Naive thymus-derived CD8-positive, alpha-beta T cell (primary cell): ENCODE measurements around the gene PTPN4. TPM values are rescaled to one million over a fixed set of nuclear protein-coding genes. Genes with fewer than 3 reads are reported as not detected.
"Not testable (repeated sequence)": the region's sequence is repeated elsewhere in the genome, so short reads cannot be mapped to it uniquely, and the experiment has no call there.

Experiments
- ATAC-seq, 2 donors: fragments of 150-1000 bp; cut with Tn5 transposase in 1 of 2; sonication (Bioruptor Pico), chemical (Tn5 transposase) in 1 of 2; 1 replicate in 1 of 2; 2 replicates in 1 of 2; pipeline ENCODE4 v1.10.0; 2021; ENCODE audit warnings: mild to moderate bottlenecking in 2 of 2, moderate library complexity in 2 of 2
- POLR2A ChIA-PET: fragments of 350-600 bp; sonication (Branson Sonifier 250); formaldehyde crosslinking; loops from one replicate; lab custom pipeline; 2021; ENCODE audit warnings: antibody characterized with exemption; lab: Charles Lee
- DNase-seq, 10 donors: peaks; one replicate each; pipeline versions ENCODE4 v3.0.0 to v3.0.0-alpha.2; 2020 to 2022
- H3K27ac Mint-ChIP-seq, 10 donors: one replicate each; pipeline ENCODE4 v1.8.0; 2020 to 2022; ENCODE audit warnings: mild to moderate bottlenecking in 10 of 10, mixed read lengths in 10 of 10, moderate library complexity in 4 of 10, inconsistent platforms in 1 of 10
- H3K27me3 Mint-ChIP-seq, 5 donors: one replicate each; pipeline ENCODE4 v1.8.0; 2021 to 2022; ENCODE audit warnings: mixed read lengths in 5 of 5
- H3K36me3 Mint-ChIP-seq, 3 donors: one replicate each; pipeline ENCODE4 v1.8.0; 2020 to 2022; ENCODE audit warnings: mixed read lengths in 3 of 3, mild to moderate bottlenecking in 2 of 3, inconsistent platforms in 1 of 3
- H3K4me1 Mint-ChIP-seq, 4 donors: one replicate each; pipeline ENCODE4 v1.8.0; 2021 to 2022; ENCODE audit warnings: mixed read lengths in 4 of 4
- H3K4me3 Mint-ChIP-seq, 10 donors: one replicate each; pipeline ENCODE4 v1.8.0; 2020 to 2022; ENCODE audit warnings: mild to moderate bottlenecking in 10 of 10, mixed read lengths in 10 of 10, moderate library complexity in 6 of 10, inconsistent platforms in 1 of 10
- H3K9me3 Mint-ChIP-seq, 9 donors: one replicate each; pipeline ENCODE4 v1.8.0; 2020 to 2022; ENCODE audit warnings: mixed read lengths in 9 of 9, mild to moderate bottlenecking in 3 of 9, inconsistent platforms in 1 of 9, moderate library complexity in 1 of 9
- polyA plus RNA-seq, 3 donors: library from polyadenylated mRNA; unstranded; fragments of 300-500 nt; fragmentation: Illumina TruSeq; gene quantifications; one replicate each; pipeline ENCODE4 v1.2.3, GENCODE V29; 2021
- total RNA-seq, 8 experiments: library from RNA in 2 of 8; stranded (reverse) in 2 of 8; gene quantifications; one replicate each; pipeline ENCODE4 v1.2.3 and lab custom pipeline; 2021 to 2026

Gene PTPN4
- total and polyA plus RNA-seq, 5 experiments from 2014 or later: 79.4 to 124 (median 111) TPM

GRCh38 chr2:120016800-120017199 lies 257.1 kb downstream of the PTPN4 start:
- Mint-ChIP-seq H3K27me3 (peaks cover 0 to 1% (median 0%) of the 10 kb centered on the region in 5 donors), H3K4me1 (peaks cover 23 to 35% (median 29%) of the 10 kb centered on the region in 4 donors), H3K36me3 (peaks cover 4 to 18% (median 11%) of the 10 kb centered on the region in 3 donors), H3K27ac (no peak overlapping the region), H3K4me3 (no peak overlapping the region), H3K9me3 (peaks cover 0 to 3% (median 0%) of the 10 kb centered on the region in 9 donors)
- ATAC-seq: no peak
- no peak for DNase-seq
- POLR2A ChIA-PET: no interaction called here

GRCh38 chr2:120017201-120017600 lies 257.5 kb downstream of the PTPN4 start:
- no peak for DNase-seq
- Mint-ChIP-seq H3K9me3 (peaks cover 0 to 3% (median 0%) of the 10 kb centered on the region in 9 donors), H3K36me3 (peaks cover 4 to 18% (median 11%) of the 10 kb centered on the region in 3 donors), H3K27me3 (peaks cover 0 to 1% (median 0%) of the 10 kb centered on the region in 5 donors), H3K4me1 (peaks cover 21 to 31% (median 27%) of the 10 kb centered on the region in 4 donors), H3K27ac (no peak overlapping the region), H3K4me3 (no peak overlapping the region)
- no peak for ATAC-seq
- POLR2A ChIA-PET: no interaction called here

GRCh38 chr2:120018549-120018948 lies 258.8 kb downstream of the PTPN4 start:
- Mint-ChIP-seq H3K27ac (no peak overlapping the region), H3K36me3 (peaks cover 4 to 29% (median 20%) of the 10 kb centered on the region in 3 donors), H3K9me3 (peaks cover 0 to 6% (median 3%) of the 10 kb centered on the region in 9 donors), H3K4me1 (peaks cover 17 to 28% (median 22%) of the 10 kb centered on the region in 4 donors), H3K4me3 (no peak overlapping the region), H3K27me3 (no peaks in the 10 kb centered on the region)
- ATAC-seq (no peak), DNase-seq (no peak)
- POLR2A ChIA-PET: no interaction called here

GRCh38 chr2:120020554-120020953 lies 260.8 kb downstream of the PTPN4 start:
- no peak for ATAC-seq
- peak overlapping the region in 1 of 10 donors; percentile 3 for H3K27ac Mint-ChIP-seq
- H3K4me1 Mint-ChIP-seq: peaks cover 5 to 14% (median 12%) of the 10 kb centered on the region in 4 donors
- POLR2A ChIA-PET: no interaction called here
- H3K9me3 Mint-ChIP-seq: peaks cover 0 to 24% (median 11%) of the 10 kb centered on the region in 9 donors
- H3K27me3 Mint-ChIP-seq: no peaks in the 10 kb centered on the region
- peaks cover 13 to 46% (median 37%) of the 10 kb centered on the region in 3 donors for H3K36me3 Mint-ChIP-seq
- H3K4me3 Mint-ChIP-seq: no peak overlapping the region
- DNase-seq: no peak

GRCh38 chr2:120022505-120022904 lies 262.8 kb downstream of the PTPN4 start:
- Mint-ChIP-seq H3K36me3 (peaks cover 16 to 57% (median 49%) of the 10 kb centered on the region in 3 donors), H3K9me3 (peaks cover 0 to 24% (median 16%) of the 10 kb centered on the region in 9 donors)
- not testable (repeated sequence) for DNase-seq, H3K4me3 Mint-ChIP-seq, H3K4me1 Mint-ChIP-seq, H3K27me3 Mint-ChIP-seq, H3K27ac Mint-ChIP-seq, ATAC-seq
- POLR2A ChIA-PET: interaction anchor here (0.6 kb wide), 1 partner anchor 43 kb away, joined by 5 read pairs; no protein-coding TSS in a partner anchor

- POLR2A ChIA-PET: no interaction called here
Observed at GRCh38 chr2:120026890-120027289, 267.2 kb downstream of the PTPN4 start.

GRCh38 chr2:120028795-120029194 lies 269.1 kb downstream of the PTPN4 start:
- ATAC-seq: no peak

More at GRCh38 chr2:120026890-120027289, 267.2 kb downstream of the PTPN4 start:
- ATAC-seq: no peak
- peaks cover 0 to 24% (median 16%) of the 10 kb centered on the region in 9 donors for H3K9me3 Mint-ChIP-seq
- no peak overlapping the region for H3K27ac Mint-ChIP-seq
- peaks cover 0 to 12% (median 7%) of the 10 kb centered on the region in 4 donors for H3K4me1 Mint-ChIP-seq
- H3K27me3 Mint-ChIP-seq: no peaks in the 10 kb centered on the region
- peaks cover 13 to 48% (median 44%) of the 10 kb centered on the region in 3 donors for H3K36me3 Mint-ChIP-seq
- no peak for DNase-seq
- no peak overlapping the region for H3K4me3 Mint-ChIP-seq

GRCh38 chr2:120029672-120030640 lies 270.2 kb downstream of the PTPN4 start:
- no peak for DNase-seq
- Mint-ChIP-seq H3K4me1 (peaks cover 0 to 13% (median 7%) of the 10 kb centered on the region in 4 donors), H3K9me3 (peaks cover 0 to 10% (median 4%) of the 10 kb centered on the region in 9 donors), H3K36me3 (peaks cover 10 to 26% (median 20%) of the 10 kb centered on the region in 3 donors), H3K4me3 (no peak overlapping the region), H3K27me3 (no peaks in the 10 kb centered on the region), H3K27ac (no peak overlapping the region)
- POLR2A ChIA-PET: no interaction called here
- no peak for ATAC-seq

More at GRCh38 chr2:120028795-120029194, 269.1 kb downstream of the PTPN4 start:
- Mint-ChIP-seq H3K4me1 (peaks cover under 1 to 12% (median 6%) of the 10 kb centered on the region in 4 donors), H3K27me3 (no peaks in the 10 kb centered on the region), H3K4me3 (no peak overlapping the region), H3K36me3 (peaks cover 13 to 37% (median 32%) of the 10 kb centered on the region in 3 donors), H3K27ac (peak overlapping the region in 1 of 10 donors; percentile 2), H3K9me3 (peaks cover 0 to 18% (median 12%) of the 10 kb centered on the region in 9 donors)
- no peak for DNase-seq
- POLR2A ChIA-PET: no interaction called here

- peaks cover 0 to 12% (median 7%) of the 10 kb centered on the region in 4 donors for H3K4me1 Mint-ChIP-seq
- POLR2A ChIA-PET: no interaction called here
- no peaks in the 10 kb centered on the region for H3K9me3 Mint-ChIP-seq
- DNase-seq (no peak), ATAC-seq (no peak)
- peaks cover 0 to 11% (median 7%) of the 10 kb centered on the region in 3 donors for H3K36me3 Mint-ChIP-seq
- H3K4me3 Mint-ChIP-seq: no peak overlapping the region
- H3K27ac Mint-ChIP-seq: no peak overlapping the region
- no peaks in the 10 kb centered on the region for H3K27me3 Mint-ChIP-seq
Observed at GRCh38 chr2:120032297-120032696, 272.6 kb downstream of the PTPN4 start.

Other genes starting within 250 kb of the PTPN4 start
- gene SCTR, start 235.4 kb upstream of the PTPN4 start, total RNA-seq: not detected
- gene SCTR, start 235.4 kb upstream of the PTPN4 start, polyA plus RNA-seq: not detected
- not detected for gene CFAP221, start 215.5 kb upstream of the PTPN4 start, total RNA-seq
- gene CFAP221, start 215.5 kb upstream of the PTPN4 start, polyA plus RNA-seq: not detected
- 10 to 100 TPM; 17.8 to 18.3 TPM for gene TMEM177, start 80.7 kb upstream of the PTPN4 start, total RNA-seq
- 10 to 100 TPM; 10.2 to 18.2 (median 15.5) TPM for gene TMEM177, start 80.7 kb upstream of the PTPN4 start, polyA plus RNA-seq